ENCODE results near the gene KLHL6. TPM values are rescaled to one million over a fixed set of nuclear protein-coding genes. Genes with fewer than 3 reads are reported as not detected.
"Not testable (repeated sequence)": the region's sequence is repeated elsewhere in the genome, so short reads cannot be mapped to it uniquely, and the experiment has no call there.

KLHL6 gene
- total RNA-seq, 2 donors from 2014 or later, result 2.0 to 3.0 TPM

DNA sequence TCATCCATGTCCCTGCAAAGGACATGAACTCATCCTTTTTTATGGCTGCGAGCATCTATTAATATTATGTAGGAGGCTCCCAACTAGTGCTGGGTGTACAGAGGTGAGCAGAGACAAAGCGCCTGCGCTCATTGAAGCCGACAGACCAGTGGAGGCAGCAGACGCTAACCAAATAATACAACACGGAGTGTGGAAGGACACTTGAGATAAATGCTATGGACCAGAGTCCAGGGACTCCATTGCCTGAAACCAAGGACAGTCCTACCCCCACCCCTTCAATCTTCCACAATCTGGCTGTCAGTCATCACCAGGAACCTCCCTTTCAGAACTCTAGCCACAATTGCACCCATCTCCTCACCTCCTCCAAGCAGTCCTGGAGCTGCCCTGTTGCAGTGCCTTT is 41.5 kb downstream of the KLHL6 start:
- no peak for DNase-seq (ENCODE audit: low spot score)
- intact Hi-C loops (cut with DNase I), result no loop called here

DNA sequence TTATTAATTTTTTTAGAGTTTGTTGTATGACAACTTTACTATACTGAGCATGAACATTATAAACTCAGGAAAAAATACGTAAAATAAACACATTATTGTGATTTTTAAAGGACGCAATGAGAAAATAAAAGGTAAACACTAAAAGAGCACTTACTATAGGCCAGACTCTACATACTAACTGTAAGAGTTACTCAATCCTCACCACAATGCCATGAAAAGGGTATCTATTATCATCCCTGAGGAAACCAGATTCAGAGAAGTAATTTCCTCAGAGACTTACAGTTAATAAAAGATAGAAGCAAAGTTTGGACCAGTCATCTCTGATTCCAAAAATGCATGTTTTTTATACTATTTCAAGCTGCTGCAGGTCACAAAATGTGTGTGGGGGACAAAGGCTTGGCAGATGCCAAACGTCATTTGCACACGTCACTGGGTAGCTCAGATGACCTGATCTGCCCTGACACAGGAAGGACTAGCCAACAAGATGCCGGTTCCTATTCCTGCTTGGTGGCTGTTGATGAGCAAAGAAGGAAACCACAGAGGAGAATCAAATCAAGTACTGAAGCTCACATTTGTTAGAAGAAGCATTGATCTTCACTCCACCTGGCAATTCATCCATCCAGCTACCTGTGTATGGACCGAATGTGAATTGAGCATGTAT is 42.3 kb downstream of the KLHL6 start:
- DNase-seq (ENCODE audit: low spot score), result no peak

GRCh38 chr3:183511286-183512131 is 44.0 kb downstream of the KLHL6 start:
- DNase-seq (ENCODE audit: low spot score); intact Hi-C loops (cut with DNase I): not testable (repeated sequence)

More for the DNA sequence above, 42.3 kb downstream of the KLHL6 start:
- intact Hi-C loops (cut with DNase I), result no loop called here

DNA sequence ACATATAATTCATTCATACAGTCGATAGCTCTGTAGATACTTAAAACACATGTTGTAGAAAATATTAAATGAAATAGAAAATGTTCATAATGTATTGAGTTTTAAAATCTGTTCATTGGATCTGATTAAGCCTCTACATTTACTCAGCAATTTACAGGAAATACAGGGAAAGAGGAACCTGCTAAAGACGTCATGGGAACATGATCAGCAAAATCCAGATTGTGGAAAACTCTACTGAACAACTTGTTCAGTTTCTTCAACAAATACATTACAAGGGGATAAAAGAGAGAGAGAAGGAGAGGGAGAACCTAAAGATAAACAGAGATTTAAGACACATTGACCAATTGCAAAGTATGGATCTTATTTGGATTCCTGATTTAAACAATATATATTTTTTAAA is 46.7 kb downstream of the KLHL6 start:
- intact Hi-C loops (cut with DNase I), result no loop called here

GRCh38 chr3:183507551-183507950 is 48.0 kb downstream of the KLHL6 start:
- no peak for DNase-seq (ENCODE audit: low spot score)
- intact Hi-C loops (cut with DNase I), result no loop called here

More for the DNA sequence above, 46.7 kb downstream of the KLHL6 start:
- DNase-seq (ENCODE audit: low spot score), result no peak

DNA sequence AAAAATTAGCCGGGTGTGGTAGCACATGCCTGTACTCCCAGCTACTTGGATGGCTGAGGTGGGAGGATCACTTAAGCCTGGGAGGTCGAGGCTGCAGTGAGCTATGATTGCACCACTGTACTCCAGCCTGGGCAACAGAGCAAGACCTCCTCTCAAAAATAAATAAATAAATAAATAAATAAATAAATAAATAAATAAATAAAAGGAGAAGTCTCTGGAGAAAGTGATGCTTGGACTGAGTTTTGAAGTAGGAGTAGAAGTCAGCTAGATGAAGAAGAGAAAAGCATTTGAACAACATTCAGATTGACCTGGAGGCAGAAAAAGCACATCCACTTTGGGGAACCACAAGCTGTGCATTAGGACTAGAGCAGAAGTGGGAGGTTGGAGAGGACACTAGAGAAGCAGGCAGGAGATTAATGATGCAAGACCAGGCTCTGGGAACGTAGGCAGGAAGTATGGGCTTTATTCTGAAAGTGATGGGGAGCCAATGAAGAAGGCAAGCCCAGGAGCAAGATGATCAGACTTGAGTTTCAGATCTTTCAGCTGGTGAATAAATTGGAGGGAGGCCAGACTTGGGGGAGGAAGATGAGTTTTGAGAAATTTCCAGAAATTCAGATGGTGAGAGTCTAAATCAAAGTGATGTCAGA is 48.7 kb downstream of the KLHL6 start:
- intact Hi-C loops (cut with DNase I), result no loop called here
- DNase-seq (ENCODE audit: low spot score), result no peak

GRCh38 chr3:183504597-183504996 is 50.9 kb downstream of the KLHL6 start:
- intact Hi-C loops (cut with DNase I), result no loop called here
- DNase-seq (ENCODE audit: low spot score), result no peak

DNA sequence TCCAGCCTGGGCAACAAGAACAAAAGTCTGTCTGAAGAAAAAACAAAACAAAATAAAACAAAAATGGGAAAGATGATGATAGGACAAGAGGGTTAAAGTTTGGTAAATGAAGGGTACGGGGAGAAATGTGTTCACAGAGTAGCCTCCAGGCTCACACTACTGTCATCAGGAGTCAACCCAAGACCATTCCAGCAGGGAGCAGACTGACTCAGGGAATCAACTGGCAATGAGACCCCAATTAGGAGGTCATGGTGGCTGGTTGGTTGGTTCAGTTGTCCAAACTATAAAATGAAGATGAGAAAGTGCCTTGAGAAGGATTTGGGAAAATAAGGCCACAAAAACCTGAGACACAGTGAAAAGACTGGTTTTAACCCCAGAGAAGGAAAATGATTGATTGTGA is 51.8 kb downstream of the KLHL6 start:
- DNase-seq (ENCODE audit: low spot score), result no peak
- intact Hi-C loops (cut with DNase I), result no loop called here

GRCh38 chr3:183502237-183503181 is 53.0 kb downstream of the KLHL6 start:
- no peak for DNase-seq (ENCODE audit: low spot score)
- intact Hi-C loops (cut with DNase I), result no loop called here

DNA sequence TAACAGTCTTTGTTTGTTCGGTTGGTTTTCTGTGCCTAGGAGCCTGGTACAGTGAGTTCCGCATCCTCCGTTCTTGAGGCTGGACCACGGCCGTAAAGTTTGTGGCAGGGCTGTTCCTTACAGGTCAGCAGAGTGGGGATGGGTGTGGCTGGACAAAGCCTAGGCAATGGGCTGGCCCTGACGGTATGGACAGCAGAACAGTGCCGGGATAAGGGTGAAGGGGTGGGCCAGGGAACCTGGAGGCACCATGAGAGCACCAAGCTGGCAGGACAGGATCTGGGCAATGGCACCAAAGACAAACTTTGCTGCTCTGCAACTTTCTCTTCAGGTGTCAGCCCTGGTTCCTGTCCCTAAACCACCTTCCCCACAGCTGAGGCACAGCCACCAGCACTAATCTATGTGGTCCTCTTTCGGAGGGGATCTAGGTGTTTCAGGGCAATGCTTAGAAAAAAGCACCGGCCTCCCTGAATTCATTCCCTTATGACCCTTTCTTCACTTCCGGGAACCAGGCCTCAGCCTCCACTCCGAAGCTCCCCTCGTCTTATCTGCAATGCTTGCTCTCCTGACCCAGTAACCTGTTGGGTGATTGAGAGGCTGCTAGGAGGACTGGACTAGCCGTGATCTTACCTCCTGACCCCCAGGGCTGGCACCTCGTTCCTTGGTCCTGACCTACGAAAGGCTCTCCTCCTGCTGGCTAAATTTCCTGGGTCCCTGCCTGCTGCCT is 54.4 kb downstream of the KLHL6 start:
- intact Hi-C loops (cut with DNase I), result no loop called here
- DNase-seq (ENCODE audit: low spot score), result no peak

GRCh38 chr3:183500319-183500718 is 55.2 kb downstream of the KLHL6 start:
- intact Hi-C loops (cut with DNase I), result no loop called here
- DNase-seq (ENCODE audit: low spot score), result no peak

- DNase-seq (ENCODE audit: low spot score), result no peak
- intact Hi-C loops (cut with DNase I), result no loop called here
Observed at GRCh38 chr3:183498634-183499033, 56.9 kb downstream of the KLHL6 start.

GRCh38 chr3:183497313-183497712 is 58.2 kb downstream of the KLHL6 start:
- intact Hi-C loops (cut with DNase I), result no loop called here
- DNase-seq (ENCODE audit: low spot score), result no peak

DNA sequence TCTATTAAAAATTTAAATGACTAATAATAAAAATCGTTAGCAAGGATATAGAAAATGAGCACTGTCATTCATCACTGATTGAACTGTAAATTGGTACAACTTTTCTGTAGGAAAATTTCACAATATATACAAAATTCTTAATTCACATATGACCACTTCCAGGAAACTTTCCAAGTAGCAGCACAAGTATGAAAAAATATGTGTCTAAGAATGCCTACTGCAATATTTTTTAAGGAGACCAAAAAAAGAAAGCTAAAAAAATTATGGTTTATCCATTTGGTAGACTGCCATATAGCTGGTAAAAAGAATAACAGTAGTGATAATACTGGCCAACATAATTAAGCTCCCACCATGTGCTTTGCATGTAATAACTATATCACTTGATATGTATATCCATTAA is 59.2 kb downstream of the KLHL6 start:
- intact Hi-C loops (cut with DNase I), result no loop called here
- no peak for DNase-seq (ENCODE audit: low spot score)

DNA sequence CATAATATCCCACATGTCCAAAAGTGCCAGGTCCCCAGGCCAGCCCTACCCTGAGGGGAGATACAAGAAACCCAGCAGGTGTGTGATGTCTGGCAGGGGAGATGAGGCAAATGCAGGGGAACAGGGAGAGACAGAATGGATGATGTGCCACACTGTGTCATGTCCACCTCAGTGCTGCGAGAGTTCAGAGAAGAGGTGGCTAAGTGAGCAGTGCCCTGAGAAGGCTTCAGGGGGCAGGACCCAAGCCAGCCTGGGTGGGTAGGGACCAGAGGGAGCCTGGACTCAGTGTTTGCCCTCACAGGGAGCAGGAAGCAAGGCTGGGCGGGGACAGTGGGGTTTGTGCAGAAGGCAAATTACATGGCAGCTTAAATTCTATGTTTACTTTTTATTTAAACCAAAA is 61.2 kb downstream of the KLHL6 start:
- no peak for DNase-seq (ENCODE audit: low spot score)
- intact Hi-C loops (cut with DNase I), result no loop called here

GRCh38 chr3:183493296-183494045 is 62.0 kb downstream of the KLHL6 start:
- no peak for DNase-seq (ENCODE audit: low spot score)
- intact Hi-C loops (cut with DNase I), result no loop called here

DNA sequence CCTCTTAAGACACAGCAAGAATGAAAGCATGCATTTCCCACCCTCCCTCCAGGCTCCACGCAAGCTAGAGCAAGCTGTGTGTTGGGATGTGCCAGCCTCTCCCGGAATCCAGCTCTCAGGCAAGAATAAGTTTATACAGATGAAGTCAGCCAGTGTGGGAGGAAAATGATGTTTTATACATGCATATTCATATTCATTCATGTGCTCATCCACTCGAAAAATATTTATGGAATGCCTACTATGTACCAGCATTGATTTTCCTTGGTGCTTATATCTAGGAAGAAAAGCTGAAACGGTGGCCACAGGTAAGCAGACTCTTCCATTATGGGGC is 62.7 kb downstream of the KLHL6 start:
- intact Hi-C loops (cut with DNase I), result no loop called here
- no peak for DNase-seq (ENCODE audit: low spot score)
